IMR-90 (cell line): ENCODE measurements around the gene ZNF84.

Source experiments
- CEBPB ChIP-seq: IDR thresholded peaks from 2 replicates; pipeline ENCODE4 v1.6.1; 2012; ENCODE audit warnings: low read depth, low read length, improper control_type of control experiment
- CTCF ChIP-seq: conservative IDR thresholded peaks from 2 replicates; pipeline ENCODE4 v1.5.1; 2012; ENCODE audit warnings: mild to moderate bottlenecking, low read depth, low read length, improper control_type of control experiment
- FOS ChIP-seq: fragments of 150-350 bp; IDR thresholded peaks from 2 replicates; pipeline ENCODE4 v1.6.1; 2016; ENCODE audit warnings: low read depth, low read length
- MAZ ChIP-seq: IDR thresholded peaks from 2 replicates; pipeline ENCODE4 v1.6.1; 2012; ENCODE audit warnings: low read depth, mild to moderate bottlenecking, low read length, improper control_type of control experiment, moderate library complexity, borderline replicate concordance
- MXI1 ChIP-seq: IDR thresholded peaks from 2 replicates; pipeline ENCODE4 v1.6.1; 2012; ENCODE audit warnings: low read depth, mild to moderate bottlenecking, low read length, moderate library complexity, borderline replicate concordance
- POLR2A ChIP-seq: IDR thresholded peaks from 2 replicates; pipeline ENCODE4 v1.6.1; 2012; ENCODE audit warnings: mild to moderate bottlenecking, low read depth, low read length
- USF2 ChIP-seq: fragments of 150-350 bp; IDR thresholded peaks from 2 replicates; pipeline ENCODE4 v1.6.1; 2017; ENCODE audit warnings: mild to moderate bottlenecking, antibody characterized with exemption, low read length, low read depth

GRCh38 chr12:133106253-133106652 lies 68.9 kb downstream of the ZNF84 start:
- TF ChIP-seq CTCF, result no peak
- TF ChIP-seq FOS, result no peak
- TF ChIP-seq POLR2A, result no peak
- TF ChIP-seq USF2, result no peak
- TF ChIP-seq MAZ, result no peak
- TF ChIP-seq MXI1, result no peak
- TF ChIP-seq CEBPB, result no peak
